SK-N-SH (cell line): ENCODE measurements around the gene OSBPL5. TPM values are rescaled to one million over a fixed set of nuclear protein-coding genes. Genes with fewer than 3 reads are reported as not detected.

Source experiments
- CTCF ChIA-PET: fragments of 300-600, 350-600 bp; formaldehyde crosslinking; extraction: SDS; loops from one replicate; lab custom pipeline; 2021; lab: Yijun Ruan, JAX
- POLR2A ChIA-PET: fragments of 350-600 bp; sonication (Branson Sonifier 250); formaldehyde crosslinking; extraction: SDS; loops from one replicate; lab custom pipeline; 2020; ENCODE audit warnings: antibody characterized with exemption, inconsistent platforms; lab: Yijun Ruan, JAX
- DNase-seq: peaks from one replicate; pipeline ENCODE4 v3.0.0; 2012
- H2AFZ ChIP-seq: fragments of 200-600 bp; sonication (generic); 2 replicates; pipeline ENCODE4 v1.8.1; 2016; ENCODE audit warnings: antibody characterized with exemption, mild to moderate bottlenecking, low read depth
- H3F3A ChIP-seq: fragments of 200-600 bp; sonication (generic); replicated peaks from 2 replicates; pipeline ENCODE3; 2016; ENCODE audit warnings: antibody characterized with exemption, mild to moderate bottlenecking; ENCODE audit not compliant: insufficient read depth
- H3K27ac ChIP-seq, 2 experiments: fragments of 200-500 bp in 1 of 2; fragments of 200-600 bp in 1 of 2; sonication (Bioruptor generic) in 1 of 2; sonication (generic), shearing (Covaris generic) in 1 of 2; 2 replicates each; pipeline versions ENCODE4 v1.5.1 to v1.6.1; 2014 to 2016; ENCODE audit warnings: low read depth in 2 of 2, inconsistent platforms in 1 of 2, low read length in 1 of 2, mild to moderate bottlenecking in 1 of 2, mixed read lengths in 1 of 2
- H3K27me3 ChIP-seq: fragments of 200-600 bp; sonication (generic), shearing (Covaris generic); 2 replicates; pipeline ENCODE4 v1.6.1; 2016; ENCODE audit warnings: mixed run types; ENCODE audit not compliant: insufficient read depth
- H3K36me3 ChIP-seq, 2 experiments: fragments of 200-500 bp in 1 of 2; fragments of 200-600 bp in 1 of 2; sonication (Bioruptor generic) in 1 of 2; sonication (generic) in 1 of 2; replicated peaks in 1 of 2; 2 replicates each; pipeline versions ENCODE3 to v1.5.1; 2014 to 2016; ENCODE audit warnings: low read length in 1 of 2, mild to moderate bottlenecking in 1 of 2; ENCODE audit not compliant: insufficient read depth in 2 of 2, control insufficient read depth in 1 of 2
- H3K4me1 ChIP-seq, 2 experiments: fragments of 200-500 bp in 1 of 2; fragments of 200-600 bp in 1 of 2; sonication (Bioruptor generic) in 1 of 2; sonication (generic), shearing (Covaris generic) in 1 of 2; 2 replicates each; pipeline versions ENCODE4 v1.5.1 to v1.6.1; 2014 to 2016; ENCODE audit warnings: low read depth in 1 of 2, low read length in 1 of 2, mixed run types in 1 of 2; ENCODE audit not compliant: insufficient read depth in 2 of 2, control insufficient read depth in 1 of 2
- H3K4me2 ChIP-seq: fragments of 200-600 bp; sonication (generic), shearing (Covaris generic); 2 replicates; pipeline ENCODE4 v1.6.1; 2017; ENCODE audit warnings: mixed run types
- H3K4me3 ChIP-seq, 2 experiments: fragments of 200-500 bp in 1 of 2; fragments of 200-600 bp in 1 of 2; sonication (Bioruptor generic) in 1 of 2; sonication (generic), shearing (Covaris generic) in 1 of 2; 2 replicates each; pipeline versions ENCODE4 v1.5.1 to v1.8.1; 2014 to 2016; ENCODE audit warnings: low read depth in 2 of 2, inconsistent platforms in 1 of 2, low read length in 1 of 2, mild to moderate bottlenecking in 1 of 2, mixed read lengths in 1 of 2, moderate library complexity in 1 of 2
- H3K79me2 ChIP-seq: fragments of 200-600 bp; sonication (generic); 2 replicates; pipeline ENCODE4 v1.8.1; 2017; ENCODE audit warnings: mild to moderate bottlenecking; ENCODE audit not compliant: insufficient read depth
- H3K9ac ChIP-seq: fragments of 200-600 bp; sonication (generic); 2 replicates; pipeline ENCODE4 v1.6.1; 2017; ENCODE audit warnings: mixed run types
- H3K9me2 ChIP-seq: fragments of 200-600 bp; sonication (generic); 2 replicates; pipeline ENCODE4 v1.6.1; 2017; ENCODE audit warnings: mixed run types
- H3K9me3 ChIP-seq: fragments of 200-600 bp; sonication (generic); 2 replicates; pipeline ENCODE4 v1.6.1; 2017; ENCODE audit warnings: mixed run types, mild to moderate bottlenecking, moderate library complexity
- H4K20me1 ChIP-seq: fragments of 200-600 bp; sonication (generic); 2 replicates; pipeline ENCODE4 v1.6.1; 2017; ENCODE audit warnings: mild to moderate bottlenecking, mixed run types; ENCODE audit not compliant: insufficient read depth
- CTCF ChIP-seq: fragments of 200-600 bp; sonication (generic); IDR thresholded peaks from 2 replicates; pipeline ENCODE4 v1.6.1; 2017; ENCODE audit warnings: antibody characterized with exemption, mild to moderate bottlenecking, moderate library complexity
- ELF1 ChIP-seq: IDR thresholded peaks from 2 replicates; pipeline ENCODE4 v1.4.0; 2012
- EP300 ChIP-seq, 2 experiments: IDR thresholded peaks; 2 replicates each; pipeline versions ENCODE4 v1.4.0 to v1.6.1; 2012; ENCODE audit warnings: borderline replicate concordance in 1 of 2, low read depth in 1 of 2, low read length in 1 of 2
- FOSL2 ChIP-seq: IDR thresholded peaks from 2 replicates; pipeline ENCODE4 v1.4.0; 2012; ENCODE audit warnings: low read depth, mild to moderate bottlenecking, moderate library complexity, borderline replicate concordance
- FOXJ3 ChIP-seq: sonication (generic); formaldehyde crosslinking; IDR thresholded peaks from 2 replicates; pipeline ENCODE4 v1.5.1; 2020; ENCODE audit warnings: mild to moderate bottlenecking, missing genetic modification reagents
- GATA2 ChIP-seq: sonication (generic); formaldehyde crosslinking; IDR thresholded peaks from 2 replicates; pipeline ENCODE4 v1.5.0; 2020; ENCODE audit warnings: mild to moderate bottlenecking, missing genetic modification reagents
- MAX ChIP-seq: IDR thresholded peaks from 2 replicates; pipeline ENCODE4 v1.4.0; 2012; ENCODE audit warnings: low read depth
- MEF2A ChIP-seq: IDR thresholded peaks from 2 replicates; pipeline ENCODE4 v1.4.0; 2012; ENCODE audit warnings: low read depth, borderline replicate concordance
- MXI1 ChIP-seq: IDR thresholded peaks from 2 replicates; pipeline ENCODE4 v1.6.1; 2012; ENCODE audit warnings: mild to moderate bottlenecking, low read depth, low read length, improper control_type of control experiment
- POLR2AphosphoS5 ChIP-seq: IDR thresholded peaks from 2 replicates; pipeline ENCODE4 v1.6.1; 2012; ENCODE audit warnings: low read depth, low read length
- RAD21 ChIP-seq: IDR thresholded peaks from 2 replicates; pipeline ENCODE4 v1.6.1; 2012; ENCODE audit warnings: mild to moderate bottlenecking, low read length
- REST ChIP-seq: IDR thresholded peaks from 2 replicates; pipeline ENCODE4 v1.6.1; 2012; ENCODE audit warnings: mild to moderate bottlenecking, low read depth, low read length, moderate library complexity
- RFX5 ChIP-seq: IDR thresholded peaks from 2 replicates; pipeline ENCODE4 v1.6.1; 2012; ENCODE audit warnings: mild to moderate bottlenecking, improper control_type of control experiment, low read length
- RXRA ChIP-seq: IDR thresholded peaks from 2 replicates; pipeline ENCODE4 v1.4.0; 2012; ENCODE audit warnings: low read depth, mild to moderate bottlenecking, borderline replicate concordance
- SIN3A ChIP-seq: IDR thresholded peaks from 2 replicates; pipeline ENCODE4 v1.6.1; 2012; ENCODE audit warnings: low read depth, mild to moderate bottlenecking, low read length, moderate library complexity, borderline replicate concordance
- SMC3 ChIP-seq: IDR thresholded peaks from 2 replicates; pipeline ENCODE4 v1.6.1; 2012; ENCODE audit warnings: low read depth, low read length, improper control_type of control experiment
- YY1 ChIP-seq: IDR thresholded peaks from 2 replicates; pipeline ENCODE4 v1.4.0; 2012; ENCODE audit warnings: low read depth, mild to moderate bottlenecking
- WGBS: methylation state at CpG from one replicate; pipeline ENCODE4 v1.1.6; 2017; ENCODE audit warnings: low lambda C conversion rate; 5-methylcytosine and 5-hydroxymethylcytosine counted together
- polyA plus RNA-seq, 3 experiments: library from polyadenylated mRNA; depleted of rRNA; stranded (reverse); fragments of >200 nt; gene quantifications; 2 replicates each; pipeline ENCODE4 v1.2.3, GENCODE V29; 2012

The OSBPL5 gene
- polyA plus RNA-seq, 1 of the 3 experiments (the other 2 are of a cell fraction), result 10.9 TPM

- Histone ChIP-seq H3K9me2 (no peaks in the 10 kb centered on the region), H3K4me2 (no peak overlapping the region), H3K9ac (no peak overlapping the region), H3K9me3 (no peaks in the 10 kb centered on the region), H2AFZ (peak overlapping the region; percentile 71), H3K36me3 (peaks cover 4 to 8% of the 10 kb centered on the region in 2 experiments), H3K79me2 (peaks cover 32% of the 10 kb centered on the region), H4K20me1 (peaks cover 19% of the 10 kb centered on the region; the same call in 1 of the 2 replicates), H3K27ac (no peak overlapping the region), H3K4me1 (peaks cover 12 to 23% of the 10 kb centered on the region in 2 experiments; a peak in 1 of 4 replicates), H3K4me3 (no peak overlapping the region), H3K27me3 (no peaks in the 10 kb centered on the region), H3F3A (no peaks in the 10 kb centered on the region)
- CTCF ChIA-PET, result interaction anchor here (1.4 to 1.9 kb wide), 2 partner anchors 21 to 33 kb away, joined by 3 to 7 read pairs; no protein-coding TSS in a partner anchor
- TF ChIP-seq MAX (no peak), FOSL2 (0 out of 2 replicates have a peak, but pooled peaks have one; percentile 8)
- WGBS, result 82% methylated on average over 10 of the region's 13 CpGs
- DNase-seq, result no peak
- POLR2A ChIA-PET, result no interaction called here
These were observed 106.1 kb downstream of the OSBPL5 start for GRCh38 chr11:3058753-3059664.

- peak; percentile 97 for DNase-seq
- Histone ChIP-seq H3K4me3 (peak within 1 kb of the TSS; percentile 83 to 94), H3F3A (peaks cover 5% of the 10 kb centered on the region), H3K9ac (peak within 1 kb of the TSS; percentile 94), H3K9me3 (no peaks in the 10 kb centered on the region), H3K27ac (peak within 1 kb of the TSS; percentile 79 to 84), H3K4me1 (peaks cover 12 to 35% of the 10 kb centered on the region in 2 experiments; a peak in 2 of 4 replicates), H3K79me2 (peaks cover 48% of the 10 kb centered on the region), H3K36me3 (peaks cover 10 to 19% of the 10 kb centered on the region in 2 experiments), H3K9me2 (no peaks in the 10 kb centered on the region), H2AFZ (peak within 1 kb of the TSS; percentile 98), H4K20me1 (peaks cover 27% of the 10 kb centered on the region; the same call in 1 of the 2 replicates), H3K4me2 (peak within 1 kb of the TSS; percentile 95), H3K27me3 (no peaks in the 10 kb centered on the region)
- WGBS, result 9% methylated on average over 26 of the region's 68 CpGs
- ChIA-PET CTCF (interaction anchor here (1.0 to 10.2 kb wide), 4 partner anchors 12 to 34 kb away, joined by 3 to 85 read pairs (median 7); no protein-coding TSS in a partner anchor), POLR2A (interaction anchor here (2.4 kb wide), 1 partner anchor 34 kb away, joined by 7 read pairs; no protein-coding TSS in a partner anchor)
- no peak for TF ChIP-seq SMC3
- no peak for TF ChIP-seq REST
- TF ChIP-seq CTCF, result no peak
- peak; percentile 94; the same call in 1 of the 2 replicates for TF ChIP-seq SIN3A
- TF ChIP-seq RFX5, result no peak
- peak; percentile 95 for TF ChIP-seq ELF1
- peak; percentile 84 for TF ChIP-seq MAX
- no peak for TF ChIP-seq MEF2A
- no peak for TF ChIP-seq RXRA
- TF ChIP-seq RAD21, result no peak
- TF ChIP-seq EP300 (IDR thresholded peaks at IDR 0.05; ENCODE audit: borderline replicate concordance in 1 of 2, low read depth in 1 of 2, low read length in 1 of 2), result no peak
- TF ChIP-seq YY1, result peak; percentile 69; the same call in 1 of the 2 replicates
- peak; percentile 90 for TF ChIP-seq MXI1
- TF ChIP-seq FOXJ3, result 0 out of 2 replicates have a peak, but pooled peaks have one; percentile 23
- TF ChIP-seq GATA2 (CRISPR knock-in tag), result no peak
- TF ChIP-seq POLR2AphosphoS5, result peak; percentile 75; the same call in 1 of the 2 replicates
These were observed 107.8 kb downstream of the OSBPL5 start, which contains the start of gene CARS1 for GRCh38 chr11:3057069-3057963. Gene CARS1, minus strand, starts transcription at chr11:3057423. Its CDS starts 56 bp downstream, at chr11:3057367.
